ENCODE data around the gene RFTN1. TPM values are rescaled to one million over a fixed set of nuclear protein-coding genes. Genes with fewer than 3 reads are reported as not detected.

RFTN1 gene
- total and polyA plus RNA-seq, 9 of the 15 experiments (the other 6 are each of a cell fraction or from before 2014, with no cell fraction given): 0.08 to 0.51 (median 0.11) TPM; not detected in 6

DNA sequence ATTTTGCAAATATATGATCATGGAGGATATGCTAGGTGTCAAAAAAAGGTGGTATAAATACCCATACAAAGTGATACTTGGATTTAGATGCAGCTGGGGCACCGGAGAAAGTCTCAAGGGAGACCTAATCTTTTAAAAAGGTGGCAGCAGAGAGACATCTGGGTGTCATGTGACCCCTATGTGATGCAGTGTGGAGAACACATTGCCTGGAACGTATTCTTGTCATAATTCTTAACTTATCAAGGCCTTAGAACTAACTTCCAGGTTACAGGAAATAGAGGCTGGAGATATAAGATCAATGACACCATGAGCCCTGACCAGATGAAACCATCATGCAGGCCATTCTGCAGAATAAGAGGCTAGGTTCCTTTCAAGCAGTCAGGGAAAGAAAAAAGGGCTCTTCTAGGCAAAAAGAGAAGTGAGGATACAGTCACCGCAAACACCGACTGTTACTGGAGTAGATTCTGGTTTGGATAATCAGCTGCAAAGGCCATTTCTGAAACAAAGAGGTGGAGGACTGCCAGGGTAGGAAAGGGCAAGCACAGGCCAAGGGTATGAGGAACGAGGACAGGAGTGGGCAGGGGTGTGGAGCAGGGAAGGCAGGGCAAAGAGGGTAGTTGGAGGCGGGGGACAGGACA lies 147.9 kb downstream of the RFTN1 start (continued):
- TF ChIP-seq, protein P1, sequence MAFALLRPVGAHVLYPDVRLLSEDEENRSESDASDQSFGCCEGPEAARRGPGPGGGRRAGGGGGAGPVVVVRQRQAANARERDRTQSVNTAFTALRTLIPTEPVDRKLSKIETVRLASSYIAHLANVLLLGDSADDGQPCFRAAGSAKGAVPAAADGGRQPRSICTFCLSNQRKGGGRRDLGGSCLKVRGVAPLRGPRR (CRISPR knock-in tag; IDR thresholded peaks at IDR 0.05): no peak
- TF ChIP-seq ZNF76 (CRISPR knock-in tag; IDR thresholded peaks at IDR 0.05; ENCODE audit: borderline replicate concordance) (no peak), ZNF311 (CRISPR knock-in tag; IDR thresholded peaks at IDR 0.05) (no peak), ETV6 (IDR thresholded peaks at IDR 0.05; ENCODE audit: borderline replicate concordance in 1 of 2, low read depth in 2 of 2, low read length in 1 of 2) (no peak), ETV6 (CRISPR knock-in tag; IDR thresholded peaks at IDR 0.05; ENCODE audit: borderline replicate concordance) (no peak), RNF2 (IDR thresholded peaks at IDR 0.05) (no peak), ILF3 (IDR thresholded peaks at IDR 0.05; ENCODE audit: borderline replicate concordance) (no peak), NFIC (IDR thresholded peaks at IDR 0.05) (no peak), TOE1 (IDR thresholded peaks at IDR 0.05; ENCODE audit: borderline replicate concordance) (peak; percentile 63; the same call in 1 of the 2 replicates), TOE1 (CRISPR knock-in tag; IDR thresholded peaks at IDR 0.05; ENCODE audit: borderline replicate concordance, low read depth) (no peak)
- TF ChIP-seq, protein P2, sequence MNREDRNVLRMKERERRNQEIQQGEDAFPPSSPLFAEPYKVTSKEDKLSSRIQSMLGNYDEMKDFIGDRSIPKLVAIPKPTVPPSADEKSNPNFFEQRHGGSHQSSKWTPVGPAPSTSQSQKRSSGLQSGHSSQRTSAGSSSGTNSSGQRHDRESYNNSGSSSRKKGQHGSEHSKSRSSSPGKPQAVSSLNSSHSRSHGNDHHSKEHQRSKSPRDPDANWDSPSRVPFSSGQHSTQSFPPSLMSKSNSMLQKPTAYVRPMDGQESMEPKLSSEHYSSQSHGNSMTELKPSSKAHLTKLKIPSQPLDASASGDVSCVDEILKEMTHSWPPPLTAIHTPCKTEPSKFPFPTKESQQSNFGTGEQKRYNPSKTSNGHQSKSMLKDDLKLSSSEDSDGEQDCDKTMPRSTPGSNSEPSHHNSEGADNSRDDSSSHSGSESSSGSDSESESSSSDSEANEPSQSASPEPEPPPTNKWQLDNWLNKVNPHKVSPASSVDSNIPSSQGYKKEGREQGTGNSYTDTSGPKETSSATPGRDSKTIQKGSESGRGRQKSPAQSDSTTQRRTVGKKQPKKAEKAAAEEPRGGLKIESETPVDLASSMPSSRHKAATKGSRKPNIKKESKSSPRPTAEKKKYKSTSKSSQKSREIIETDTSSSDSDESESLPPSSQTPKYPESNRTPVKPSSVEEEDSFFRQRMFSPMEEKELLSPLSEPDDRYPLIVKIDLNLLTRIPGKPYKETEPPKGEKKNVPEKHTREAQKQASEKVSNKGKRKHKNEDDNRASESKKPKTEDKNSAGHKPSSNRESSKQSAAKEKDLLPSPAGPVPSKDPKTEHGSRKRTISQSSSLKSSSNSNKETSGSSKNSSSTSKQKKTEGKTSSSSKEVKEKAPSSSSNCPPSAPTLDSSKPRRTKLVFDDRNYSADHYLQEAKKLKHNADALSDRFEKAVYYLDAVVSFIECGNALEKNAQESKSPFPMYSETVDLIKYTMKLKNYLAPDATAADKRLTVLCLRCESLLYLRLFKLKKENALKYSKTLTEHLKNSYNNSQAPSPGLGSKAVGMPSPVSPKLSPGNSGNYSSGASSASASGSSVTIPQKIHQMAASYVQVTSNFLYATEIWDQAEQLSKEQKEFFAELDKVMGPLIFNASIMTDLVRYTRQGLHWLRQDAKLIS (CRISPR knock-in tag; IDR thresholded peaks at IDR 0.05): no peak
- TF ChIP-seq, protein P3, sequence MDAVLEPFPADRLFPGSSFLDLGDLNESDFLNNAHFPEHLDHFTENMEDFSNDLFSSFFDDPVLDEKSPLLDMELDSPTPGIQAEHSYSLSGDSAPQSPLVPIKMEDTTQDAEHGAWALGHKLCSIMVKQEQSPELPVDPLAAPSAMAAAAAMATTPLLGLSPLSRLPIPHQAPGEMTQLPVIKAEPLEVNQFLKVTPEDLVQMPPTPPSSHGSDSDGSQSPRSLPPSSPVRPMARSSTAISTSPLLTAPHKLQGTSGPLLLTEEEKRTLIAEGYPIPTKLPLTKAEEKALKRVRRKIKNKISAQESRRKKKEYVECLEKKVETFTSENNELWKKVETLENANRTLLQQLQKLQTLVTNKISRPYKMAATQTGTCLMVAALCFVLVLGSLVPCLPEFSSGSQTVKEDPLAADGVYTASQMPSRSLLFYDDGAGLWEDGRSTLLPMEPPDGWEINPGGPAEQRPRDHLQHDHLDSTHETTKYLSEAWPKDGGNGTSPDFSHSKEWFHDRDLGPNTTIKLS (IDR thresholded peaks at IDR 0.05; ENCODE audit: borderline replicate concordance, low read depth): no peak
- TF ChIP-seq, protein P4, sequence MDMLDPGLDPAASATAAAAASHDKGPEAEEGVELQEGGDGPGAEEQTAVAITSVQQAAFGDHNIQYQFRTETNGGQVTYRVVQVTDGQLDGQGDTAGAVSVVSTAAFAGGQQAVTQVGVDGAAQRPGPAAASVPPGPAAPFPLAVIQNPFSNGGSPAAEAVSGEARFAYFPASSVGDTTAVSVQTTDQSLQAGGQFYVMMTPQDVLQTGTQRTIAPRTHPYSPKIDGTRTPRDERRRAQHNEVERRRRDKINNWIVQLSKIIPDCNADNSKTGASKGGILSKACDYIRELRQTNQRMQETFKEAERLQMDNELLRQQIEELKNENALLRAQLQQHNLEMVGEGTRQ (CRISPR knock-in tag; IDR thresholded peaks at IDR 0.05): peak; percentile 47
